Activated T-helper 17 cell treated with anti-CD3 and anti-CD28 coated beads, Interleukin-2, amount 50 U/mL, for 72 hours (primary cell): ENCODE results near the gene FEZF1. TPM values are rescaled to one million over a fixed set of nuclear protein-coding genes. Genes with fewer than 3 reads are reported as not detected.

Source experiments
- ATAC-seq: fragments of 150-1000 bp; cut with Tn5 transposase; replicated peaks from 2 replicates; pipeline ENCODE4 v1.10.0; 2021; ENCODE audit warnings: mild to moderate bottlenecking, moderate library complexity
- H3K27ac Mint-ChIP-seq: one replicate; pipeline ENCODE4 v1.8.0; 2022; ENCODE audit warnings: mixed read lengths
- H3K27me3 Mint-ChIP-seq: one replicate; pipeline ENCODE4 v1.8.0; 2022; ENCODE audit warnings: mixed read lengths
- H3K36me3 Mint-ChIP-seq: one replicate; pipeline ENCODE4 v1.8.0; 2022; ENCODE audit warnings: low read depth, mild to moderate bottlenecking, mixed read lengths
- H3K4me1 Mint-ChIP-seq: one replicate; pipeline ENCODE4 v1.8.0; 2022; ENCODE audit warnings: mixed read lengths
- H3K4me3 Mint-ChIP-seq: one replicate; pipeline ENCODE4 v1.8.0; 2022; ENCODE audit warnings: mild to moderate bottlenecking, mixed read lengths
- H3K9me3 Mint-ChIP-seq: one replicate; pipeline ENCODE4 v1.8.0; 2022; ENCODE audit warnings: mixed read lengths
- total RNA-seq, 2 donors: library from RNA; stranded (reverse); gene quantifications; one replicate each; pipeline ENCODE4 v1.2.3, GENCODE V29; 2022

FEZF1 gene
- total RNA-seq, result not detected

- no peak within 1 kb of the TSS for H3K27ac Mint-ChIP-seq
- no peak within 1 kb of the TSS for H3K4me3 Mint-ChIP-seq
- ATAC-seq, result no peak
Measured at GRCh38 chr7:122304319-122304975, at the start of gene FEZF1. Gene FEZF1, minus strand, starts transcription at chr7:122304750. Its CDS starts 313 bp downstream, at chr7:122304437.

GRCh38 chr7:122352454-122352853, 47.9 kb upstream of the FEZF1 start:
- no peak overlapping the region for H3K27ac Mint-ChIP-seq

More at GRCh38 chr7:122304319-122304975, at the start of gene FEZF1:
- Mint-ChIP-seq H3K9me3 (peaks cover 5% of the 10 kb centered on the region), H3K27me3 (peaks cover 71% of the 10 kb centered on the region), H3K4me1 (peaks cover 5% of the 10 kb centered on the region), H3K36me3 (peaks cover 6% of the 10 kb centered on the region)

GRCh38 chr7:122350701-122351100, 46.2 kb upstream of the FEZF1 start:
- no peaks in the 10 kb centered on the region for H3K27me3 Mint-ChIP-seq
- no peaks in the 10 kb centered on the region for H3K36me3 Mint-ChIP-seq
- no peaks in the 10 kb centered on the region for H3K4me1 Mint-ChIP-seq
- no peak for ATAC-seq
- H3K9me3 Mint-ChIP-seq, result peaks cover 3% of the 10 kb centered on the region
- no peak overlapping the region for H3K4me3 Mint-ChIP-seq
- H3K27ac Mint-ChIP-seq, result no peak overlapping the region

More at GRCh38 chr7:122352454-122352853, 47.9 kb upstream of the FEZF1 start:
- ATAC-seq, result no peak
- Mint-ChIP-seq H3K4me1 (no peaks in the 10 kb centered on the region), H3K9me3 (peaks cover 10% of the 10 kb centered on the region), H3K27me3 (no peaks in the 10 kb centered on the region), H3K4me3 (no peak overlapping the region), H3K36me3 (no peaks in the 10 kb centered on the region)

DNA sequence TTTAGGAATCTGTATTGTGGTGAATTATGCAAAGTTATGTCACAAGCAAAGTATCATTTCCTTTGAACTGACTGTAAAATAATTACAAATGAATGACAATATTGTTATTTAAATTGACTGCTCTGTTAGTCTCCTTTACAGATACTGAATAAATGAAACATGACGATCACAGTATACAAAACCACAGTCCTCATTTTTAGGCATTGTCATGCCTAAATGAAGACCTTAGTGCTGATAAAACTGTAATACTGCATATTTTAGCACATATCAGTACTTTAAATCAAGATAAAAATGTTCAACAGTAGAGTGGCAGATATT, 39.7 kb upstream of the FEZF1 start:
- Mint-ChIP-seq H3K36me3 (no peaks in the 10 kb centered on the region), H3K27me3 (no peaks in the 10 kb centered on the region), H3K4me3 (no peak overlapping the region), H3K27ac (no peak overlapping the region), H3K4me1 (no peaks in the 10 kb centered on the region), H3K9me3 (no peaks in the 10 kb centered on the region)
- ATAC-seq, result no peak

- H3K4me3 Mint-ChIP-seq, result no peak overlapping the region
- no peaks in the 10 kb centered on the region for H3K4me1 Mint-ChIP-seq
- no peak for ATAC-seq
- no peak overlapping the region for H3K27ac Mint-ChIP-seq
- H3K27me3 Mint-ChIP-seq, result no peaks in the 10 kb centered on the region
- H3K9me3 Mint-ChIP-seq, result no peaks in the 10 kb centered on the region
- no peaks in the 10 kb centered on the region for H3K36me3 Mint-ChIP-seq
Measured at GRCh38 chr7:122343601-122344302, 39.2 kb upstream of the FEZF1 start.

- no peak overlapping the region for H3K27ac Mint-ChIP-seq
- no peaks in the 10 kb centered on the region for H3K9me3 Mint-ChIP-seq
- no peaks in the 10 kb centered on the region for H3K27me3 Mint-ChIP-seq
- H3K36me3 Mint-ChIP-seq, result no peaks in the 10 kb centered on the region
- H3K4me1 Mint-ChIP-seq, result no peaks in the 10 kb centered on the region
- H3K4me3 Mint-ChIP-seq, result no peak overlapping the region
- ATAC-seq, result no peak
Measured at GRCh38 chr7:122340427-122340826, 35.9 kb upstream of the FEZF1 start.

- ATAC-seq, result no peak
- Mint-ChIP-seq H3K27me3 (no peaks in the 10 kb centered on the region), H3K27ac (no peak overlapping the region), H3K36me3 (no peaks in the 10 kb centered on the region), H3K9me3 (no peaks in the 10 kb centered on the region), H3K4me3 (no peak overlapping the region), H3K4me1 (no peaks in the 10 kb centered on the region)
Measured at GRCh38 chr7:122339145-122339904, 34.8 kb upstream of the FEZF1 start.

- Mint-ChIP-seq H3K27ac (no peak overlapping the region), H3K36me3 (no peaks in the 10 kb centered on the region), H3K4me1 (no peaks in the 10 kb centered on the region), H3K9me3 (no peaks in the 10 kb centered on the region), H3K27me3 (no peaks in the 10 kb centered on the region), H3K4me3 (no peak overlapping the region)
- ATAC-seq, result no peak
Measured at GRCh38 chr7:122337011-122337410, 32.5 kb upstream of the FEZF1 start.

DNA sequence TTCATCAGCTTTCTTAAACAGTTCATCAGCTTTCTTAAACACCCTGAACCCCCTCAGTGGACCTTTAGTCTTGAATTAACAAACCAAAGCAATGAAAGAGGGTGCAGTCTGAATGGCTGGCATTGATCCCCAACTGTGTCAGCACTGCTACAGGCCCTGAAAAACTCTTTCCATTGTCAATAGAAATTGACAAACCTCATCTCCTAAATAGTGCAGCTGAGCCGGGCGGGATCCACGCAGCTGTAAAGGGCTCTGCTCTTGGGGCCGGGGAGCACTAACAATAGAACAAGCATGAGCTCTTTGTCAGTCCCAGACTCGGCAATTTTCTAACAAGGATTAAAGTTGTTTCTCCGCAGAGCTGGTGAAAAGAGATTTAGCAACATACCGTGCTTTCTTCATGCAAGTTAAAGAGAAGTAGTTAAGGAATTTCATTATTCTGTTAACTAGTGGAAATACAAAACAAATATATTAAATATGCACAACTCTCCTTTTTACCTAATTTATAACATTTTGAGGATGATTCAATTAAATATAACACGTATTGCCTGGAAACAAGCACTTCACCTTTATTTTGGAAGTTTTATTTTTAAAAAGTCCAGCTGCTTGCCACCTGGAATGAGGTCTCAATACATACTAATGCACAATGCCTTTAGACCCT, 24.7 kb upstream of the FEZF1 start:
- Mint-ChIP-seq H3K27ac (no peak overlapping the region), H3K27me3 (peaks cover 4% of the 10 kb centered on the region), H3K4me1 (no peaks in the 10 kb centered on the region), H3K4me3 (no peak overlapping the region), H3K9me3 (no peaks in the 10 kb centered on the region), H3K36me3 (no peaks in the 10 kb centered on the region)
- ATAC-seq, result no peak

GRCh38 chr7:122327969-122328368, 23.4 kb upstream of the FEZF1 start:
- Mint-ChIP-seq H3K9me3 (no peaks in the 10 kb centered on the region), H3K27ac (no peak overlapping the region)
- no peak for ATAC-seq

DNA sequence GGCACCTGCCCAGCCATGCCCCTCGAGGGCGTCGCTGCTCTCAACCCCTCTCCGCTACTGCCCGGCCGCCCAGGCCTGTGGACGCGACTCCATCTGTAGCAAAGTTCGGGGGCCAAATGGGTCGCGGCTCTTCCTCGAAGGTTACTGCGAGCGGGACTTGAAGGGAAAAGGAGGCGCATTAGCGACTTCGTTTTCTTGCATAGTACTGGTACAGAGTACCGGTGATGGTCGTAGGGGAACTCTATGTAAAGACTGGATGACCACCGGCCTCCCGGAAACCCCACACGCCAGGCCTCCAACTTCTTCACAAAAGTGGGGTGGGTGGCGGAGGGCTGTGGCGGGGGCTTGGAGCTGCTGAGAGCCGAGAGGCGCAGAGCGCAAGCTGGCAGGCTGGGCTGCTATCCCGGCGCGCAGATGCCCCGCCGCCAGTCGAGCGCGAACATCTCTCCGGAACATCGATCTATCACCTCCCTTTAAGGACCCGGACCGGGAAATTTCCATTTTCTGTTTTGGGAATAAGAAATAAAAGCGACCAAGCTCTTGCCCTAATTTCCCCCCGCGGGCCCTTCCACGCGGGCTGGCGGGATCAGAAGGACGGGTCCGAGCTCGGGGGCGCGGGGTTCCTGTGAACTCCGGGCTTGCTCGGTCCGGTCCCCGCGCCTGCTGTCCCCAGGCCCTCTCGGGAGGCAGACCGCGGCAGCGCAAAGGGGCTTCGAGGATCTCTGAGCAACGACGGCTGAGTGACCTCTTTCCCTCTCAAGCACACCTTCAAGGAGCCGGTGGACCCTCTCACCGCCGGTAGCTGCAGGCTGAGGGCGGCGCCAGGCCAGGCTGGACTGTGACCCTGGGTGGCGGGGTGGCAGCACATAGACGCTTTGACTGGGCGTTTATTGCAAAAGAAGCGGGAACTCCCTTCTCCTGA, 12.2 kb upstream of the FEZF1 start:
- no peak for ATAC-seq
- Mint-ChIP-seq H3K4me1 (no peaks in the 10 kb centered on the region), H3K36me3 (no peaks in the 10 kb centered on the region), H3K27ac (no peak overlapping the region), H3K9me3 (peaks cover 9% of the 10 kb centered on the region), H3K27me3 (peaks cover 51% of the 10 kb centered on the region), H3K4me3 (no peak overlapping the region)

More at GRCh38 chr7:122327969-122328368, 23.4 kb upstream of the FEZF1 start:
- H3K27me3 Mint-ChIP-seq, result peaks cover 4% of the 10 kb centered on the region
- no peaks in the 10 kb centered on the region for H3K36me3 Mint-ChIP-seq
- no peaks in the 10 kb centered on the region for H3K4me1 Mint-ChIP-seq
- H3K4me3 Mint-ChIP-seq, result no peak overlapping the region

DNA sequence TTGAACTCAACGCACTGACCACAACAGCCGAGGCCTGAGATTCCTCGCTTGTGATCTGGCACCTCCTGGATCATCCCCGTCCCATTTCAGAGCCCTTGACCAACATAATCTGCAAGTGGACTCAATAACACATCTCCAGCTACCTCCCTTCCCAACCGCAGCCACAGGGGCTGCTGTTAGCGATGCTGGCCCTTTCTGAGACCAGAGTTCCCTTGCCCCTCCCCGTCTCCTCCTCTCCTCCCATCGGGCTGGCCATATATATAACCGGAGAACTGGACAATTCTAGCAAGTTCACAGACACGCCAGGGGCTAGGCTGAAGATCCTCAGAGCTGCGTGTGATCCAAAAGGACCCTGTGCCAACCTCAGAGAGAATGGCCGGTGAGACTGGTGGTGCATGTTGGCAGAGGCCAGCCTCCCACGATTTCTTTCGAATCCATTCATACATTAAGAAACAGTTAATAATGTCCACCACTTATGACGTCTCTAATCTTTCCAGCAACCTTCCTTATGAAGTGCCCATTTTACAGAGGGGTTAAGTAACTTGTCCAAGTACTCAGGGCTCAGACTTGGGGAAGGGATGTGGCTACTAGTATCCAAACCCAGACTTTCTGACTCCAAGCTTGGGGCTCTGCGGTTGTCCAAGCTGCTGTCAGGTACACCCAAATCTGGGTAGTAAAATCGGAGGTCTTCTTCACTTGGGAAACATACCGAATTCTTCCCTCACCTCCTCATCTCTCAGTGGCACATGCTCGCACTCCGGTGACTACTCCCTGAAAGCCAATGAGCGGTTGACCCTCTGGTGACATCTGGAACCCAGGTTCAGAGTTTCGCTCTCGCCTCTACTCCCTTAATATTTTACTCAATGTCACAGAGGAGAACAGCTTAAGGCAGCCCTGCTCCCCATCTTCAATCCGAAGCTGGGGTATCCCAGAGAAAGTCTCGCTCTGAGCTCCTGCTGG, 11.2 kb upstream of the FEZF1 start:
- Mint-ChIP-seq H3K36me3 (no peaks in the 10 kb centered on the region), H3K27me3 (peaks cover 59% of the 10 kb centered on the region), H3K9me3 (peaks cover 9% of the 10 kb centered on the region), H3K4me3 (no peak overlapping the region), H3K4me1 (no peaks in the 10 kb centered on the region), H3K27ac (no peak overlapping the region)
- ATAC-seq, result no peak

DNA sequence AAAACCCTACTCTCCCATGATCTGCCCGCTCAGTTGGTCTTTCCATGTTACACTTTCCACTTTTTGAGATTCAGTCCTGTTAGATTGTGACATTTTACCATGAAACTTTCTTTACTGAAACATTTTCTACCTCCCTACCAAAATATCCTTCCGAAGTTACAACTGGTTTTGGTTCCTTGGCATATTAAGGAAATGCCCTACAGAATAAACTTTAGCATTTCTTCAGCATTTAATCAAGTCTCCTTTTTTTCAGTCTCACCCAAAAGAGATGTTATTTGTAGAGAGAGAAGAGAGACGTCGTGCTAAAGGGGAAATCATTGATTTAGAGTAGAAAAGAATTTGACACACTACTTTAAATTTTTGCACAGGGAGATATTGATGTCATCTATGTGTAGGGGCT, 9.7 kb upstream of the FEZF1 start:
- no peaks in the 10 kb centered on the region for H3K36me3 Mint-ChIP-seq
- H3K4me3 Mint-ChIP-seq, result no peak overlapping the region
- H3K9me3 Mint-ChIP-seq, result peaks cover 9% of the 10 kb centered on the region
- H3K27me3 Mint-ChIP-seq, result peaks cover 58% of the 10 kb centered on the region
- H3K27ac Mint-ChIP-seq, result no peak overlapping the region
- no peak for ATAC-seq
- no peaks in the 10 kb centered on the region for H3K4me1 Mint-ChIP-seq
